Cardiac muscle cell (in vitro differentiated cells and primary cell): Measurements from ENCODE around the gene TRIM41. TPM values are rescaled to one million over a fixed set of nuclear protein-coding genes. Genes with fewer than 3 reads are reported as not detected.

Source experiments
- DNase-seq, 2 donors: peaks; one replicate each; pipeline versions ENCODE4 v3.0.0 to v3.0.0-alpha.2; 2010 to 2017; ENCODE audit warnings: low read depth in 1 of 2, low spot score in 1 of 2
- H3K27ac ChIP-seq: fragments of 200-600 bp; sonication (generic); 2 replicates; pipeline ENCODE4 v1.5.1; 2016
- H3K27me3 ChIP-seq: fragments of 200-600 bp; sonication (generic); 2 replicates; pipeline ENCODE4 v1.6.0; 2016; ENCODE audit warnings: control low read depth
- H3K36me3 ChIP-seq: fragments of 200-600 bp; sonication (generic); 2 replicates; pipeline ENCODE4 v1.5.1; 2016; ENCODE audit warnings: control low read depth
- H3K4me1 ChIP-seq: fragments of 200-600 bp; sonication (generic); 2 replicates; pipeline ENCODE4 v1.8.1; 2017; ENCODE audit warnings: low read depth, mild to moderate bottlenecking, mixed run types
- H3K4me3 ChIP-seq: fragments of 200-600 bp; sonication (generic); 2 replicates; pipeline ENCODE4 v1.5.1; 2016; ENCODE audit warnings: mild to moderate bottlenecking
- H3K9me3 ChIP-seq: fragments of 200-600 bp; sonication (generic); 2 replicates; pipeline ENCODE4 v1.5.1; 2017; ENCODE audit warnings: low read depth, mild to moderate bottlenecking, control low read depth
- CTCF ChIP-seq: IDR thresholded peaks from 2 replicates; pipeline ENCODE4 v1.5.1; 2012; ENCODE audit warnings: low read depth, mild to moderate bottlenecking, low read length
- polyA plus RNA-seq: library from polyadenylated mRNA; unstranded; fragments of >200 nt; fragmentation: Nextera tagmentation; extraction: Ambion mirVana; gene quantifications from 2 replicates; pipeline ENCODE4 v1.2.1, GENCODE V29; 2016
- total RNA-seq: library from RNA; depleted of rRNA; stranded (reverse); fragments of >200 nt; gene quantifications from 2 replicates; pipeline ENCODE4 v1.2.3, GENCODE V29; 2016

Gene TRIM41
- total and polyA plus RNA-seq, 2 experiments from 2014 or later, result 5.4 to 30.1 TPM

- Histone ChIP-seq H3K4me1 (no peaks in the 10 kb centered on the region), H3K9me3 (no peaks in the 10 kb centered on the region), H3K27ac (no peak overlapping the region), H3K36me3 (no peaks in the 10 kb centered on the region), H3K4me3 (no peak overlapping the region), H3K27me3 (no peaks in the 10 kb centered on the region)
- no peak for DNase-seq
- no peak for TF ChIP-seq CTCF
Measured at GRCh38 chr5:181182651-181183050, 40.4 kb upstream of the TRIM41 start.

GRCh38 chr5:181184845-181185216 is 38.2 kb upstream of the TRIM41 start:
- Histone ChIP-seq H3K4me1 (no peaks in the 10 kb centered on the region), H3K4me3 (no peak overlapping the region)

GRCh38 chr5:181185560-181185959 is 37.5 kb upstream of the TRIM41 start:
- no peak for TF ChIP-seq CTCF
- H3K27me3 ChIP-seq, result peaks cover 9% of the 10 kb centered on the region
- H3K4me1 ChIP-seq, result no peaks in the 10 kb centered on the region
- no peaks in the 10 kb centered on the region for H3K36me3 ChIP-seq
- H3K9me3 ChIP-seq, result no peaks in the 10 kb centered on the region
- H3K4me3 ChIP-seq, result no peak overlapping the region
- no peak for DNase-seq
- H3K27ac ChIP-seq, result no peak overlapping the region

More at GRCh38 chr5:181184845-181185216, 38.2 kb upstream of the TRIM41 start:
- no peak for DNase-seq
- no peak overlapping the region for H3K27ac ChIP-seq
- no peaks in the 10 kb centered on the region for H3K9me3 ChIP-seq
- no peaks in the 10 kb centered on the region for H3K36me3 ChIP-seq
- no peak for TF ChIP-seq CTCF
- H3K27me3 ChIP-seq, result peaks cover 2% of the 10 kb centered on the region

GRCh38 chr5:181186022-181186421 is 37.1 kb upstream of the TRIM41 start:
- Histone ChIP-seq H3K36me3 (no peaks in the 10 kb centered on the region), H3K4me1 (no peaks in the 10 kb centered on the region), H3K9me3 (no peaks in the 10 kb centered on the region), H3K27ac (no peak overlapping the region), H3K4me3 (no peak overlapping the region), H3K27me3 (peaks cover 14% of the 10 kb centered on the region)
- no peak for DNase-seq
- no peak for TF ChIP-seq CTCF

GRCh38 chr5:181186986-181187499 is 36.0 kb upstream of the TRIM41 start:
- Histone ChIP-seq H3K4me1 (no peaks in the 10 kb centered on the region), H3K36me3 (no peaks in the 10 kb centered on the region), H3K27ac (no peak overlapping the region), H3K9me3 (no peaks in the 10 kb centered on the region), H3K4me3 (peak overlapping the region; percentile 69), H3K27me3 (peaks cover 15% of the 10 kb centered on the region)
- no peak for TF ChIP-seq CTCF
- no peak for DNase-seq
